HCT116 (cell line): Measurements from ENCODE around the gene SDK2.

Experiments
- ATF3 ChIP-seq: IDR thresholded peaks from 2 replicates; pipeline ENCODE4 v1.6.1; 2012
- EGR1 ChIP-seq: IDR thresholded peaks from 2 replicates; pipeline ENCODE4 v1.6.1; 2012; ENCODE audit warnings: low read depth
- ELF1 ChIP-seq: IDR thresholded peaks from 2 replicates; pipeline ENCODE4 v1.6.1; 2012; ENCODE audit warnings: low read depth, borderline replicate concordance
- MAX ChIP-seq: IDR thresholded peaks from 2 replicates; pipeline ENCODE4 v1.6.1; 2012
- POLR2A ChIP-seq: IDR thresholded peaks from 2 replicates; pipeline ENCODE4 v1.7.0; 2011; ENCODE audit warnings: borderline replicate concordance; ENCODE audit not compliant: insufficient read depth, insufficient read length; ENCODE audit errors: extremely low read depth
- POLR2AphosphoS5 ChIP-seq: IDR thresholded peaks from 2 replicates; pipeline ENCODE4 v1.6.1; 2011; ENCODE audit warnings: mild to moderate bottlenecking, low read depth, low read length, moderate library complexity
- RAD21 ChIP-seq: IDR thresholded peaks from 2 replicates; pipeline ENCODE4 v1.6.1; 2012; ENCODE audit warnings: low read depth, mild to moderate bottlenecking
- SRF ChIP-seq: IDR thresholded peaks from 2 replicates; pipeline ENCODE4 v1.6.1; 2012; ENCODE audit warnings: low read depth
- TCF7L2 ChIP-seq: IDR thresholded peaks from 2 replicates; pipeline ENCODE4 v1.7.0; 2011; ENCODE audit warnings: borderline replicate concordance, inconsistent platforms; ENCODE audit not compliant: insufficient read depth, insufficient read length; ENCODE audit errors: extremely low read depth
- YY1 ChIP-seq: IDR thresholded peaks from 2 replicates; pipeline ENCODE4 v1.6.1; 2011; ENCODE audit warnings: low read length, low read depth, moderate library complexity, mild to moderate bottlenecking; ENCODE audit not compliant: insufficient replicate concordance; ENCODE audit errors: extremely low read depth
- TF ChIP-seq, protein P1 (sequence below), 3 experiments: fragments of 200-600 bp in 1 of 3; sonication (generic) in 1 of 3; IDR thresholded peaks in 2 of 3; conservative IDR thresholded peaks in 1 of 3; 2 replicates each; pipeline ENCODE4 v1.5.1; 2012 to 2017; ENCODE audit warnings: low read depth in 2 of 3, low read length in 2 of 3, antibody characterized with exemption in 1 of 3, borderline replicate concordance in 1 of 3, control low read depth in 1 of 3, mild to moderate bottlenecking in 1 of 3, mixed read lengths in 1 of 3, mixed run types in 1 of 3, moderate library complexity in 1 of 3; ENCODE audit not compliant: insufficient read depth in 1 of 3
- TF ChIP-seq, protein P2 (sequence below): IDR thresholded peaks from 2 replicates; pipeline ENCODE4 v1.6.1; 2012; ENCODE audit warnings: low read depth
- TF ChIP-seq, protein P3 (sequence below): IDR thresholded peaks from 2 replicates; pipeline ENCODE4 v1.6.1; 2011; ENCODE audit warnings: mild to moderate bottlenecking, low read length, moderate library complexity; ENCODE audit not compliant: insufficient replicate concordance; ENCODE audit errors: extremely low read depth

DNA sequence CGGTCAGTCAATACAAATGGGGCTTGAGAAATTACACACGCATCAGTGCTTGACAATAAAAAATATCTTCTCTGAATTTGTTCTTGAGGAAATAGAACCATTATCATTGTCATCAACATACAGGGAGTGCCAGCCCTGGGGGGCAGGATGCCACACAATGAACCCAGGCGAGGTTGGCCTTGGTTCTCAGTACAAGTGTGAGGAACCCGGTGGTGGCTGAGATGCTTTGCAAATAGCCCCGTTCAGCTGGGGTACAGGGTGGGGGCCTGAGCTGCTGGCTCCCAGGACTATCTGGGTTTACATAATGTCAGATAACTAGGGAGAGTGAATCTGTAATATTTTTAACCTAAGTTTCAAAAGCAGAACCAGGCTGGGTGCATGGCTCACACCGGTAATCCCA, 219.7 kb downstream of the SDK2 start:
- TF ChIP-seq, protein P1, sequence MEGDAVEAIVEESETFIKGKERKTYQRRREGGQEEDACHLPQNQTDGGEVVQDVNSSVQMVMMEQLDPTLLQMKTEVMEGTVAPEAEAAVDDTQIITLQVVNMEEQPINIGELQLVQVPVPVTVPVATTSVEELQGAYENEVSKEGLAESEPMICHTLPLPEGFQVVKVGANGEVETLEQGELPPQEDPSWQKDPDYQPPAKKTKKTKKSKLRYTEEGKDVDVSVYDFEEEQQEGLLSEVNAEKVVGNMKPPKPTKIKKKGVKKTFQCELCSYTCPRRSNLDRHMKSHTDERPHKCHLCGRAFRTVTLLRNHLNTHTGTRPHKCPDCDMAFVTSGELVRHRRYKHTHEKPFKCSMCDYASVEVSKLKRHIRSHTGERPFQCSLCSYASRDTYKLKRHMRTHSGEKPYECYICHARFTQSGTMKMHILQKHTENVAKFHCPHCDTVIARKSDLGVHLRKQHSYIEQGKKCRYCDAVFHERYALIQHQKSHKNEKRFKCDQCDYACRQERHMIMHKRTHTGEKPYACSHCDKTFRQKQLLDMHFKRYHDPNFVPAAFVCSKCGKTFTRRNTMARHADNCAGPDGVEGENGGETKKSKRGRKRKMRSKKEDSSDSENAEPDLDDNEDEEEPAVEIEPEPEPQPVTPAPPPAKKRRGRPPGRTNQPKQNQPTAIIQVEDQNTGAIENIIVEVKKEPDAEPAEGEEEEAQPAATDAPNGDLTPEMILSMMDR (IDR thresholded peaks at IDR 0.05 in 2 of 3, conservative IDR thresholded peaks at IDR 0.05 in 1 of 3; ENCODE audit: borderline replicate concordance in 1 of 3, insufficient read depth in 1 of 3, low read depth in 2 of 3, low read length in 2 of 3): no peak
- TF ChIP-seq POLR2AphosphoS5 (no peak), POLR2A (no peak), EGR1 (no peak), RAD21 (no peak), ATF3 (no peak), MAX (no peak), SRF (no peak), TCF7L2 (no peak), ELF1 (no peak), YY1 (no peak)
- TF ChIP-seq, protein P2, sequence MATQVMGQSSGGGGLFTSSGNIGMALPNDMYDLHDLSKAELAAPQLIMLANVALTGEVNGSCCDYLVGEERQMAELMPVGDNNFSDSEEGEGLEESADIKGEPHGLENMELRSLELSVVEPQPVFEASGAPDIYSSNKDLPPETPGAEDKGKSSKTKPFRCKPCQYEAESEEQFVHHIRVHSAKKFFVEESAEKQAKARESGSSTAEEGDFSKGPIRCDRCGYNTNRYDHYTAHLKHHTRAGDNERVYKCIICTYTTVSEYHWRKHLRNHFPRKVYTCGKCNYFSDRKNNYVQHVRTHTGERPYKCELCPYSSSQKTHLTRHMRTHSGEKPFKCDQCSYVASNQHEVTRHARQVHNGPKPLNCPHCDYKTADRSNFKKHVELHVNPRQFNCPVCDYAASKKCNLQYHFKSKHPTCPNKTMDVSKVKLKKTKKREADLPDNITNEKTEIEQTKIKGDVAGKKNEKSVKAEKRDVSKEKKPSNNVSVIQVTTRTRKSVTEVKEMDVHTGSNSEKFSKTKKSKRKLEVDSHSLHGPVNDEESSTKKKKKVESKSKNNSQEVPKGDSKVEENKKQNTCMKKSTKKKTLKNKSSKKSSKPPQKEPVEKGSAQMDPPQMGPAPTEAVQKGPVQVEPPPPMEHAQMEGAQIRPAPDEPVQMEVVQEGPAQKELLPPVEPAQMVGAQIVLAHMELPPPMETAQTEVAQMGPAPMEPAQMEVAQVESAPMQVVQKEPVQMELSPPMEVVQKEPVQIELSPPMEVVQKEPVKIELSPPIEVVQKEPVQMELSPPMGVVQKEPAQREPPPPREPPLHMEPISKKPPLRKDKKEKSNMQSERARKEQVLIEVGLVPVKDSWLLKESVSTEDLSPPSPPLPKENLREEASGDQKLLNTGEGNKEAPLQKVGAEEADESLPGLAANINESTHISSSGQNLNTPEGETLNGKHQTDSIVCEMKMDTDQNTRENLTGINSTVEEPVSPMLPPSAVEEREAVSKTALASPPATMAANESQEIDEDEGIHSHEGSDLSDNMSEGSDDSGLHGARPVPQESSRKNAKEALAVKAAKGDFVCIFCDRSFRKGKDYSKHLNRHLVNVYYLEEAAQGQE: no peak
- TF ChIP-seq, protein P3, sequence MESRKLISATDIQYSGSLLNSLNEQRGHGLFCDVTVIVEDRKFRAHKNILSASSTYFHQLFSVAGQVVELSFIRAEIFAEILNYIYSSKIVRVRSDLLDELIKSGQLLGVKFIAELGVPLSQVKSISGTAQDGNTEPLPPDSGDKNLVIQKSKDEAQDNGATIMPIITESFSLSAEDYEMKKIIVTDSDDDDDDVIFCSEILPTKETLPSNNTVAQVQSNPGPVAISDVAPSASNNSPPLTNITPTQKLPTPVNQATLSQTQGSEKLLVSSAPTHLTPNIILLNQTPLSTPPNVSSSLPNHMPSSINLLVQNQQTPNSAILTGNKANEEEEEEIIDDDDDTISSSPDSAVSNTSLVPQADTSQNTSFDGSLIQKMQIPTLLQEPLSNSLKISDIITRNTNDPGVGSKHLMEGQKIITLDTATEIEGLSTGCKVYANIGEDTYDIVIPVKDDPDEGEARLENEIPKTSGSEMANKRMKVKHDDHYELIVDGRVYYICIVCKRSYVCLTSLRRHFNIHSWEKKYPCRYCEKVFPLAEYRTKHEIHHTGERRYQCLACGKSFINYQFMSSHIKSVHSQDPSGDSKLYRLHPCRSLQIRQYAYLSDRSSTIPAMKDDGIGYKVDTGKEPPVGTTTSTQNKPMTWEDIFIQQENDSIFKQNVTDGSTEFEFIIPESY: no peak
